PFSK-1 (cell line): ENCODE results near the gene CEP97.

Source experiments
- POLR2AphosphoS5 ChIP-seq: IDR thresholded peaks from 2 replicates; pipeline ENCODE4 v1.6.1; 2012; ENCODE audit warnings: low read depth, mild to moderate bottlenecking, control low read depth, low read length, moderate library complexity
- SIN3A ChIP-seq: IDR thresholded peaks from 2 replicates; pipeline ENCODE4 v1.6.1; 2012; ENCODE audit warnings: mild to moderate bottlenecking, low read length, moderate library complexity, borderline replicate concordance; ENCODE audit not compliant: insufficient read depth
- TAF1 ChIP-seq: IDR thresholded peaks from 2 replicates; pipeline ENCODE4 v1.6.1; 2012; ENCODE audit warnings: low read length, control low read depth, borderline replicate concordance; ENCODE audit not compliant: insufficient read depth

GRCh38 chr3:101677436-101678286, 46.8 kb upstream of the CEP97 start:
- TF ChIP-seq POLR2AphosphoS5 (no peak), TAF1 (no peak), SIN3A (no peak)
